Cortex of kidney (tissue), 1 donor: ENCODE measurements around the gene ZDHHC14.
"Not testable (repeated sequence)": the region's sequence is repeated elsewhere in the genome, so short reads cannot be mapped to it uniquely, and the experiment has no call there.

ENCODE experiments used
- DNase-seq: peaks from one replicate; lab custom pipeline; 2025; lab: John Stamatoyannopoulos, UW

ZDHHC14 gene

GRCh38 chr6:157554747-157555146 lies 173.8 kb downstream of the ZDHHC14 start:
- no peak for DNase-seq

- no peak for DNase-seq
Measured at GRCh38 chr6:157555455-157556143, 174.6 kb downstream of the ZDHHC14 start.

GRCh38 chr6:157556144-157556645 lies 175.2 kb downstream of the ZDHHC14 start:
- DNase-seq, result no peak

- no peak for DNase-seq
Measured at GRCh38 chr6:157556671-157557430, 175.9 kb downstream of the ZDHHC14 start.

- no peak for DNase-seq
Measured at GRCh38 chr6:157557559-157557958, 176.6 kb downstream of the ZDHHC14 start.

- no peak for DNase-seq
Measured at GRCh38 chr6:157558049-157558448, 177.1 kb downstream of the ZDHHC14 start.

- no peak for DNase-seq
Measured at GRCh38 chr6:157558487-157559200, 177.7 kb downstream of the ZDHHC14 start.

GRCh38 chr6:157559201-157559756 lies 178.3 kb downstream of the ZDHHC14 start:
- DNase-seq, result no peak

- DNase-seq, result not testable (repeated sequence)
Measured at GRCh38 chr6:157560063-157560462, 179.1 kb downstream of the ZDHHC14 start.

- DNase-seq, result no peak
Measured at GRCh38 chr6:157560691-157561413, 179.9 kb downstream of the ZDHHC14 start.

- DNase-seq, result no peak
Measured at GRCh38 chr6:157561414-157561790, 180.4 kb downstream of the ZDHHC14 start.

GRCh38 chr6:157561929-157562810 lies 181.2 kb downstream of the ZDHHC14 start:
- no peak for DNase-seq

GRCh38 chr6:157562997-157563396 lies 182.0 kb downstream of the ZDHHC14 start:
- no peak for DNase-seq

- no peak for DNase-seq
Measured at GRCh38 chr6:157563611-157564284, 182.8 kb downstream of the ZDHHC14 start.

GRCh38 chr6:157568702-157569101 lies 187.7 kb downstream of the ZDHHC14 start:
- no peak for DNase-seq

GRCh38 chr6:157569543-157569942 lies 188.6 kb downstream of the ZDHHC14 start:
- DNase-seq, result no peak

- no peak for DNase-seq
Measured at GRCh38 chr6:157570104-157570503, 189.1 kb downstream of the ZDHHC14 start.

- no peak for DNase-seq
Measured at GRCh38 chr6:157570752-157571151, 189.8 kb downstream of the ZDHHC14 start.

GRCh38 chr6:157571269-157571668 lies 190.3 kb downstream of the ZDHHC14 start:
- DNase-seq, result no peak

GRCh38 chr6:157571950-157572349 lies 191.0 kb downstream of the ZDHHC14 start:
- no peak for DNase-seq
